GM19395 (cell line): ENCODE data around the gene STX2.
"Not testable (repeated sequence)": the region's sequence is repeated elsewhere in the genome, so short reads cannot be mapped to it uniquely, and the experiment has no call there.

Experiments used
- ATAC-seq: cut with Tn5 transposase; IDR thresholded peaks from one replicate; pipeline ENCODE4 v1.9.1; 2021; ENCODE audit warnings: mild to moderate bottlenecking, moderate library complexity; ENCODE audit not compliant: unreplicated experiment

The STX2 gene

GRCh38 chr12:130768120-130768519 lies 70.9 kb downstream of the STX2 start:
- ATAC-seq = no peak

- no peak for ATAC-seq
Measured at GRCh38 chr12:130766470-130766869, 72.6 kb downstream of the STX2 start.

GRCh38 chr12:130765186-130765659 lies 73.8 kb downstream of the STX2 start:
- ATAC-seq = no peak

- no peak for ATAC-seq
Measured at GRCh38 chr12:130764475-130765185, 74.4 kb downstream of the STX2 start.

- ATAC-seq = no peak
Measured at GRCh38 chr12:130764073-130764472, 75.0 kb downstream of the STX2 start.

GRCh38 chr12:130762319-130762675 lies 76.8 kb downstream of the STX2 start:
- no peak for ATAC-seq

- peak; percentile 52 for ATAC-seq
Measured at GRCh38 chr12:130761537-130762318, 77.3 kb downstream of the STX2 start.

- no peak for ATAC-seq
Measured at GRCh38 chr12:130754234-130754901, 84.7 kb downstream of the STX2 start.

GRCh38 chr12:130752692-130753230 lies 86.3 kb downstream of the STX2 start:
- no peak for ATAC-seq

- not testable (repeated sequence) for ATAC-seq
Measured at GRCh38 chr12:130752037-130752436, 87.0 kb downstream of the STX2 start.

GRCh38 chr12:130748786-130749185 lies 90.3 kb downstream of the STX2 start:
- no peak for ATAC-seq

- ATAC-seq = peak; percentile 93
Measured at GRCh38 chr12:130747867-130748740, 90.9 kb downstream of the STX2 start.

- ATAC-seq = no peak
Measured at GRCh38 chr12:130746546-130746945, 92.5 kb downstream of the STX2 start.

GRCh38 chr12:130745921-130746320 lies 93.1 kb downstream of the STX2 start:
- ATAC-seq = no peak

- no peak for ATAC-seq
Measured at GRCh38 chr12:130744274-130744673, 94.8 kb downstream of the STX2 start.

- no peak for ATAC-seq
Measured at GRCh38 chr12:130743606-130744005, 95.4 kb downstream of the STX2 start.

GRCh38 chr12:130743176-130743575 lies 95.9 kb downstream of the STX2 start:
- ATAC-seq = no peak

- ATAC-seq = no peak
Measured at GRCh38 chr12:130742716-130743115, 96.3 kb downstream of the STX2 start.

GRCh38 chr12:130742112-130742511 lies 96.9 kb downstream of the STX2 start:
- ATAC-seq = no peak
